Neural cell (in vitro differentiated cells): ENCODE results near the gene CCDC112.

Experiments used
- CTCF ChIP-seq: fragments of 450-650 bp; IDR thresholded peaks from 2 replicates; pipeline ENCODE4 v1.5.1; 2014; ENCODE audit warnings: antibody characterized with exemption, mild to moderate bottlenecking, moderate library complexity; ENCODE audit not compliant: poor library complexity, severe bottlenecking
- EP300 ChIP-seq: fragments of 450-650 bp; conservative IDR thresholded peaks from 2 replicates; pipeline ENCODE4 v1.6.1; 2014; ENCODE audit warnings: antibody characterized with exemption, mild to moderate bottlenecking, moderate library complexity; ENCODE audit not compliant: poor library complexity, severe bottlenecking
- EZH2 ChIP-seq: fragments of 200-600, 300-800 bp; shearing (Covaris generic), sonication (generic); IDR thresholded peaks from 2 replicates; pipeline ENCODE4 v1.6.1; 2014; ENCODE audit warnings: antibody characterized with exemption, low read length, borderline replicate concordance, mild to moderate bottlenecking; ENCODE audit not compliant: insufficient read depth, poor library complexity, severe bottlenecking
- MXI1 ChIP-seq: fragments of 450-650 bp; conservative IDR thresholded peaks from 2 replicates; pipeline ENCODE4 v1.6.1; 2014; ENCODE audit warnings: antibody characterized with exemption, mild to moderate bottlenecking; ENCODE audit not compliant: poor library complexity, severe bottlenecking
- POLR2AphosphoS5 ChIP-seq: IDR thresholded peaks from 2 replicates; pipeline ENCODE4 v1.6.1; 2012
- RAD21 ChIP-seq: fragments of 450-650 bp; conservative IDR thresholded peaks from 2 replicates; pipeline ENCODE4 v1.6.1; 2014; ENCODE audit warnings: antibody characterized with exemption, mild to moderate bottlenecking, moderate library complexity
- REST ChIP-seq: IDR thresholded peaks from 2 replicates; pipeline ENCODE4 v1.6.1; 2012; ENCODE audit warnings: borderline replicate concordance

GRCh38 chr5:115336964-115337363, 40.5 kb upstream of the CCDC112 start:
- TF ChIP-seq CTCF (no peak), POLR2AphosphoS5 (no peak), EP300 (no peak), RAD21 (no peak), REST (no peak), EZH2 (no peak), MXI1 (no peak)
